ENCODE data around the gene PCDHAC2.

Gene PCDHAC2

GRCh38 chr5:140962190-140962589, 4.1 kb upstream of the PCDHAC2 start:
- no peaks in the 10 kb centered on the region for H3K9me3 ChIP-seq (ENCODE audit: insufficient read depth, low read length)
- TF ChIP-seq EZH2phosphoT487 (conservative IDR thresholded peaks at IDR 0.05; ENCODE audit: low read length) (no peak), CTCF (IDR thresholded peaks at IDR 0.05; ENCODE audit: insufficient read depth, low read length, poor library complexity, severe bottlenecking) (no peak)
- H3K4me2 ChIP-seq (ENCODE audit: low read depth, low read length, poor library complexity, severe bottlenecking): no peak overlapping the region
- no peak overlapping the region for H2AFZ ChIP-seq (ENCODE audit: low read depth, low read length, severe bottlenecking)
- no peaks in the 10 kb centered on the region for H3K27me3 ChIP-seq (ENCODE audit: low read length)
- no peaks in the 10 kb centered on the region for H3F3A ChIP-seq (ENCODE audit: insufficient read depth)
- no peak overlapping the region for H3K27ac ChIP-seq (ENCODE audit: low read depth, low read length)
- H3K79me2 ChIP-seq (ENCODE audit: insufficient read depth, low read length): no peaks in the 10 kb centered on the region
- H3K36me3 ChIP-seq (ENCODE audit: low read length): no peaks in the 10 kb centered on the region
- H3K9me2 ChIP-seq (replicated peaks; ENCODE audit: insufficient read depth, low read length): no peaks in the 10 kb centered on the region
- H3K4me3 ChIP-seq (ENCODE audit: insufficient read depth, low read length, poor library complexity, severe bottlenecking): no peak overlapping the region
- H3K9ac ChIP-seq (ENCODE audit: low read length): no peak overlapping the region
- H4K20me1 ChIP-seq (ENCODE audit: low read depth, low read length): no peaks in the 10 kb centered on the region

GRCh38 chr5:140964356-140964755, 1.9 kb upstream of the PCDHAC2 start:
- no peak overlapping the region for H3K4me2 ChIP-seq (ENCODE audit: low read depth, low read length, poor library complexity, severe bottlenecking)
- H3K9ac ChIP-seq (ENCODE audit: low read length): no peak overlapping the region
- H3K27me3 ChIP-seq (ENCODE audit: low read length): no peaks in the 10 kb centered on the region
- no peaks in the 10 kb centered on the region for H3K36me3 ChIP-seq (ENCODE audit: low read length)
- H2AFZ ChIP-seq (ENCODE audit: low read depth, low read length, severe bottlenecking): no peak overlapping the region
- H4K20me1 ChIP-seq (ENCODE audit: low read depth, low read length): no peaks in the 10 kb centered on the region
- TF ChIP-seq EZH2phosphoT487 (conservative IDR thresholded peaks at IDR 0.05; ENCODE audit: low read length) (no peak), CTCF (IDR thresholded peaks at IDR 0.05; ENCODE audit: insufficient read depth, low read length, poor library complexity, severe bottlenecking) (no peak)
- H3K9me3 ChIP-seq (ENCODE audit: insufficient read depth, low read length): no peaks in the 10 kb centered on the region
- no peaks in the 10 kb centered on the region for H3K9me2 ChIP-seq (replicated peaks; ENCODE audit: insufficient read depth, low read length)
- H3K27ac ChIP-seq (ENCODE audit: low read depth, low read length): no peak overlapping the region
- H3K4me3 ChIP-seq (ENCODE audit: insufficient read depth, low read length, poor library complexity, severe bottlenecking): no peak overlapping the region
- no peaks in the 10 kb centered on the region for H3F3A ChIP-seq (ENCODE audit: insufficient read depth)
- no peaks in the 10 kb centered on the region for H3K79me2 ChIP-seq (ENCODE audit: insufficient read depth, low read length)

GRCh38 chr5:140965905-140966292, 377 bp upstream of the PCDHAC2 start:
- no peak overlapping the region for H3K4me3 ChIP-seq (ENCODE audit: insufficient read depth, low read length, poor library complexity, severe bottlenecking)
- no peaks in the 10 kb centered on the region for H3K36me3 ChIP-seq (ENCODE audit: low read length)
- H3K27me3 ChIP-seq (ENCODE audit: low read length): no peaks in the 10 kb centered on the region
- no peak overlapping the region for H3K27ac ChIP-seq (ENCODE audit: low read depth, low read length)
- no peaks in the 10 kb centered on the region for H3K9me3 ChIP-seq (ENCODE audit: insufficient read depth, low read length)
- no peaks in the 10 kb centered on the region for H3F3A ChIP-seq (ENCODE audit: insufficient read depth)
- H2AFZ ChIP-seq (ENCODE audit: low read depth, low read length, severe bottlenecking): no peak overlapping the region
- H3K4me2 ChIP-seq (ENCODE audit: low read depth, low read length, poor library complexity, severe bottlenecking): no peak overlapping the region
- no peak overlapping the region for H3K9ac ChIP-seq (ENCODE audit: low read length)
- no peaks in the 10 kb centered on the region for H3K9me2 ChIP-seq (replicated peaks; ENCODE audit: insufficient read depth, low read length)
- no peaks in the 10 kb centered on the region for H4K20me1 ChIP-seq (ENCODE audit: low read depth, low read length)
- no peaks in the 10 kb centered on the region for H3K79me2 ChIP-seq (ENCODE audit: insufficient read depth, low read length)
- TF ChIP-seq CTCF (IDR thresholded peaks at IDR 0.05; ENCODE audit: insufficient read depth, low read length, poor library complexity, severe bottlenecking) (no peak), EZH2phosphoT487 (conservative IDR thresholded peaks at IDR 0.05; ENCODE audit: low read length) (no peak)

Measured in SU-DHL-6 (cell line).